K562 (cell line): ENCODE data around the gene PNPLA4. TPM values are rescaled to one million over a fixed set of nuclear protein-coding genes. Genes with fewer than 3 reads are reported as not detected.
A peak's percentile ranks its signal among the peaks of the same experiment; 100 is the strongest.

Experiments
- ATAC-seq: fragments of 200-7000 bp; cut with Tn5 transposase; 3 replicates; pipeline ENCODE4 v1.9.1; 2020; ENCODE audit warnings: moderate library complexity
- BruUV-seq: library from RNA; stranded (reverse); fragments of 400-500 nt; replicated peaks from 2 replicates; lab custom pipeline; 2021; lab: Mats Ljungman, UMichigan
- CTCF ChIA-PET: fragments of 300-600 bp; formaldehyde crosslinking; extraction: SDS; loops from one replicate; lab custom pipeline; 2021; ENCODE audit warnings: low intra/inter-chr PET ratio; lab: Yijun Ruan, JAX
- POLR2A ChIA-PET: fragments of 300-600, 350-650 bp; sonication (Branson Sonifier 250); formaldehyde crosslinking; extraction: SDS; loops from one replicate; lab custom pipeline; 2021; ENCODE audit warnings: antibody characterized with exemption, inconsistent platforms; lab: Yijun Ruan, JAX
- DNase-seq, 4 experiments: peaks; one replicate each; pipeline versions ENCODE4 v3.0.0 to v3.0.0-alpha.2; 2011 to 2018; ENCODE audit warnings: low spot score in 3 of 4, mixed read lengths in 3 of 4; ENCODE audit errors: extremely low read depth in 1 of 4
- FAIRE-seq: peaks from 2 replicates; lab custom pipeline; 2011; peaks lifted over from hg19 to GRCh38; lab: Jason Lieb, UNC
- H2AFZ ChIP-seq: 2 replicates; pipeline ENCODE4 v1.6.0; 2011; ENCODE audit warnings: low read depth, low read length, control low read depth, inconsistent platforms
- H3K27ac ChIP-seq: fragments of 200-600 bp; 3 replicates; pipeline ENCODE4 v1.8.0; 2011; ENCODE audit warnings: low read depth, mild to moderate bottlenecking, control low read depth, inconsistent platforms, low read length, moderate library complexity, mixed read lengths; ENCODE audit errors: extremely low read depth
- H3K27me3 ChIP-seq, 2 experiments: fragments of 300-600 bp in 1 of 2; 2 replicates in 1 of 2; 3 replicates in 1 of 2; pipeline versions ENCODE4 v1.6.0 to v1.8.0; 2011; ENCODE audit warnings: inconsistent platforms in 2 of 2, low read length in 2 of 2, mild to moderate bottlenecking in 1 of 2, mixed read lengths in 1 of 2, moderate library complexity in 1 of 2; ENCODE audit not compliant: control insufficient read depth in 2 of 2, insufficient read depth in 2 of 2
- H3K36me3 ChIP-seq: fragments of 300-600 bp; 3 replicates; pipeline ENCODE4 v1.8.0; 2011; ENCODE audit warnings: mild to moderate bottlenecking, low read length, inconsistent platforms; ENCODE audit not compliant: control insufficient read depth, insufficient read depth
- H3K4me1 ChIP-seq, 2 experiments: fragments of 200-600 bp in 1 of 2; replicated peaks in 1 of 2; 2 replicates in 1 of 2; 3 replicates in 1 of 2; pipeline versions ENCODE4 v1.5.1 to v1.8.0; 2011; ENCODE audit warnings: inconsistent platforms in 2 of 2, low read length in 2 of 2, mild to moderate bottlenecking in 1 of 2, mixed read lengths in 1 of 2, moderate library complexity in 1 of 2; ENCODE audit not compliant: control insufficient read depth in 2 of 2, insufficient read depth in 2 of 2
- H3K4me2 ChIP-seq: 2 replicates; pipeline ENCODE4 v1.6.1; 2011; ENCODE audit warnings: low read length, control low read depth, inconsistent platforms, mixed read lengths; ENCODE audit not compliant: insufficient read depth
- H3K4me3 ChIP-seq: fragments of 200-600 bp; sonication (generic), shearing (Covaris generic); 2 replicates; pipeline ENCODE4 v1.5.1; 2016; ENCODE audit warnings: control low read depth, inconsistent platforms
- H3K79me2 ChIP-seq: fragments of 200-600 bp; 3 replicates; pipeline ENCODE4 v1.8.0; 2011; ENCODE audit warnings: low read length, inconsistent platforms; ENCODE audit not compliant: control insufficient read depth, insufficient read depth
- H3K9ac ChIP-seq, 2 experiments: 2 replicates each; pipeline versions ENCODE4 v1.6.0 to v1.6.1; 2011; ENCODE audit warnings: low read depth in 2 of 2, low read length in 2 of 2, control low read depth in 1 of 2, inconsistent platforms in 1 of 2, mild to moderate bottlenecking in 1 of 2, mixed read lengths in 1 of 2; ENCODE audit not compliant: insufficient read depth in 1 of 2
- H3K9me1 ChIP-seq: one replicate; pipeline ENCODE4 v1.6.0; 2011; ENCODE audit warnings: inconsistent platforms, mild to moderate bottlenecking, low read length, moderate library complexity; ENCODE audit not compliant: control insufficient read depth, insufficient read depth
- H3K9me3 ChIP-seq: replicated peaks from 2 replicates; pipeline ENCODE4 v1.5.1; 2011; ENCODE audit warnings: low read depth, low read length, inconsistent platforms; ENCODE audit not compliant: control insufficient read depth, insufficient read depth
- H4K20me1 ChIP-seq: replicated peaks from 2 replicates; pipeline ENCODE4 v1.6.1; 2011; ENCODE audit warnings: low read length, inconsistent platforms, mixed read lengths; ENCODE audit not compliant: control insufficient read depth, insufficient read depth
- FOXA3 ChIP-seq, 2 experiments: fragments of 450-650 bp in 1 of 2; sonication (generic) in 1 of 2; formaldehyde crosslinking; IDR thresholded peaks in 1 of 2; conservative IDR thresholded peaks in 1 of 2; 2 replicates each; pipeline versions ENCODE4 v1.4.0 to v1.8.0; 2020 to 2022; ENCODE audit warnings: mild to moderate bottlenecking in 2 of 2, missing genetic modification reagents in 1 of 2
- MEF2A ChIP-seq: IDR thresholded peaks from 2 replicates; pipeline ENCODE4 v1.6.1; 2011; ENCODE audit warnings: low read depth, mild to moderate bottlenecking, low read length, moderate library complexity; ENCODE audit not compliant: control insufficient read depth
- MTA1 ChIP-seq: fragments of 450-650 bp; IDR thresholded peaks from 2 replicates; pipeline ENCODE4 v1.6.1; 2017; ENCODE audit warnings: borderline replicate concordance
- POLR2AphosphoS5 ChIP-seq: IDR thresholded peaks from 2 replicates; pipeline ENCODE4 v1.6.1; 2011; ENCODE audit warnings: mild to moderate bottlenecking, low read depth, low read length, moderate library complexity; ENCODE audit not compliant: control insufficient read depth, insufficient read depth
- POLR2G ChIP-seq: fragments of 200-400 bp; formaldehyde crosslinking; IDR thresholded peaks from 2 replicates; pipeline ENCODE4 v1.6.1; 2017; ENCODE audit warnings: low read depth, mild to moderate bottlenecking, antibody characterized with exemption, low read length, moderate library complexity
- SLC30A9 ChIP-seq: fragments of 250-450 bp; sonication (Bioruptor Pico); IDR thresholded peaks from 2 replicates; pipeline ENCODE4 v1.8.0; 2022; ENCODE audit warnings: mild to moderate bottlenecking, moderate library complexity
- ZNF77 ChIP-seq: fragments of 250-450 bp; sonication (Bioruptor Pico); IDR thresholded peaks from 2 replicates; pipeline ENCODE4 v1.5.0; 2020
- WGBS: fragments of 100-300 bp; shearing (Covaris generic); methylation state at CpG from one replicate; pipeline ENCODE4 v1.1.6; 2016; ENCODE audit warnings: low coverage, mixed read lengths; ENCODE audit not compliant: insufficient coverage; ENCODE audit errors: missing lambda C conversion rate; 5-methylcytosine and 5-hydroxymethylcytosine counted together
- in situ Hi-C: fragments of 300-500 bp; cut with MboI; formaldehyde crosslinking; loops from 4 replicates; pipeline ENCODE4 v1.15.0; 2018; ENCODE audit warnings: inconsistent platforms, mixed read lengths
- intact Hi-C: fragments of 100-400 bp; cut with micrococcal nuclease; formaldehyde crosslinking; loops from 2 replicates; pipeline ENCODE4 v1.14.2; 2022
- polyA plus RNA-seq, 8 experiments: library from polyadenylated mRNA; depleted of rRNA in 4 of 8; stranded (reverse) in 5 of 8; unstranded in 3 of 8; fragments of >200 nt; fragmentation: Nextera tagmentation in 2 of 8; fragmentation: Illumina TruSeq in 1 of 8; extraction: Ambion mirVana in 2 of 8; extraction: Trizol in 1 of 8; gene quantifications; 2 replicates each; pipeline versions ENCODE4 v1.2.1 to v1.2.3, GENCODE V29; 2011 to 2014; ENCODE audit warnings: inconsistent platforms in 1 of 8, missing spikeins in 1 of 8
- total RNA-seq, 7 experiments: library from RNA; depleted of rRNA in 6 of 7; stranded (reverse); fragments of >200 nt in 6 of 7; fragmentation: Illumina TruSeq in 2 of 7; extraction: Trizol in 2 of 7; gene quantifications; 2 replicates each; pipeline versions ENCODE4 v1.2.1 to v1.2.3, GENCODE V29; 2011 to 2021; ENCODE audit warnings: low replicate concordance in 1 of 7
- TF ChIP-seq, protein P1 (sequence below): fragments of 250-450 bp; sonication (Bioruptor Pico); IDR thresholded peaks from 2 replicates; pipeline ENCODE4 v1.5.0; 2020; ENCODE audit warnings: mild to moderate bottlenecking

Gene PNPLA4
- total and polyA plus RNA-seq, 9 of the 15 experiments (the other 6 are each of a cell fraction or from before 2014, with no cell fraction given) = 20.7 to 61.1 (median 32.7) TPM

DNA sequence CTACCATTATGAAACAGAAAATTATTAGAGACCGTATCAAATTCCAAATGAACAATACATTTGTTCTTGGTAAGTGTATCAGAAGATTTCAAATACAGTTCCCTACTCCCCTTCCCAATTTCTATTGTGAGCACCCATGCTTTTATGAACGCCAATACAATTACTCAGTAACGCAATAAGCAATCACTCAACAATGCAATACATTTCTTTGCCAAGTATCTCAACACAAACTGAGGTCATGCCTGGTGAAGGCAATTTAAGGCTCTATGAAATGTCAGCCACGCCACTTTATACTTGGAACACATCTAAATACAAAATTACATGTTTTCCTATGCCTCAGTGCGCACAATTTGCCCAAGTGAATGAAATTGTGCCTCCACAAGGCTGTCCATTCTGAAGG is 712 bp downstream of the PNPLA4 start:
- intact Hi-C loops = loop anchor here (10.0 kb wide), 1 partner anchor 782 kb away; the partner anchor contains the start of genes PUDP and STS
- H3K9me3 ChIP-seq = no peaks in the 10 kb centered on the region
- FAIRE-seq = no peak
- in situ Hi-C loops = no loop called here
- ATAC-seq = no peak
- peak overlapping the region; percentile 99 for H3K27ac ChIP-seq
- TF ChIP-seq MEF2A (no peak), POLR2AphosphoS5 (no peak), SLC30A9 (CRISPR knock-in tag) (no peak), POLR2G (no peak), ZNF77 (CRISPR knock-in tag) (no peak), FOXA3 (CRISPR knock-in tag; conservative IDR thresholded peaks at IDR 0.05 in 1 of 2, IDR thresholded peaks at IDR 0.05 in 1 of 2) (no peak), MTA1 (no peak)
- TF ChIP-seq, protein P1, sequence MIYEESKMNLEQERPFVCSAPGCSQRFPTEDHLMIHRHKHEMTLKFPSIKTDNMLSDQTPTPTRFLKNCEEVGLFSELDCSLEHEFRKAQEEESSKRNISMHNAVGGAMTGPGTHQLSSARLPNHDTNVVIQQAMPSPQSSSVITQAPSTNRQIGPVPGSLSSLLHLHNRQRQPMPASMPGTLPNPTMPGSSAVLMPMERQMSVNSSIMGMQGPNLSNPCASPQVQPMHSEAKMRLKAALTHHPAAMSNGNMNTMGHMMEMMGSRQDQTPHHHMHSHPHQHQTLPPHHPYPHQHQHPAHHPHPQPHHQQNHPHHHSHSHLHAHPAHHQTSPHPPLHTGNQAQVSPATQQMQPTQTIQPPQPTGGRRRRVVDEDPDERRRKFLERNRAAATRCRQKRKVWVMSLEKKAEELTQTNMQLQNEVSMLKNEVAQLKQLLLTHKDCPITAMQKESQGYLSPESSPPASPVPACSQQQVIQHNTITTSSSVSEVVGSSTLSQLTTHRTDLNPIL (CRISPR knock-in tag) = no peak
- WGBS = 45% methylated on average over 3 of the region's 5 CpGs
- peak overlapping the region; percentile 94 for H3K4me2 ChIP-seq
- ChIA-PET CTCF (no interaction called here), POLR2A (no interaction called here)
- no peak for DNase-seq
- peaks cover 10% of the 10 kb centered on the region for H3K79me2 ChIP-seq
- peak overlapping the region; percentile 90 to 95 for H3K9ac ChIP-seq
- peaks cover 24% of the 10 kb centered on the region; the same call in 1 of the 3 replicates for H3K36me3 ChIP-seq
- H3K9me1 ChIP-seq = no peaks in the 10 kb centered on the region
- H2AFZ ChIP-seq = peak overlapping the region; percentile 98
- no peaks in the 10 kb centered on the region for H3K27me3 ChIP-seq
- BruUV-seq = no TSS peak
- H3K4me1 ChIP-seq = peaks cover 3 to 5% of the 10 kb centered on the region in 2 experiments; a peak in 4 of 5 replicates
- H3K4me3 ChIP-seq = peak overlapping the region; percentile 63
- H4K20me1 ChIP-seq = no peaks in the 10 kb centered on the region
